Upper lobe of right lung (tissue), 1 donor: ENCODE measurements around the gene NRXN3. TPM values are rescaled to one million over a fixed set of nuclear protein-coding genes. Genes with fewer than 3 reads are reported as not detected.

ENCODE experiments used
- ATAC-seq: fragments of 200-7000 bp; cut with Tn5 transposase; one replicate; pipeline ENCODE4 v1.9.1; 2020; ENCODE audit warnings: mild to moderate bottlenecking, moderate library complexity
- DNase-seq: peaks from one replicate; pipeline ENCODE4 v3.0.0-alpha.2; 2020
- H3K27ac ChIP-seq: fragments of 200-600 bp; one replicate; pipeline ENCODE4 v1.8.0; 2022
- H3K27me3 ChIP-seq: fragments of 200-600 bp; one replicate; pipeline ENCODE4 v1.8.0; 2022; ENCODE audit warnings: mild to moderate bottlenecking
- H3K36me3 ChIP-seq: fragments of 200-600 bp; one replicate; pipeline ENCODE4 v1.8.0; 2022
- H3K4me1 ChIP-seq: fragments of 200-600 bp; one replicate; pipeline ENCODE4 v1.8.0; 2022
- H3K4me3 ChIP-seq: fragments of 200-600 bp; one replicate; pipeline ENCODE4 v1.8.0; 2022; ENCODE audit warnings: mild to moderate bottlenecking
- H3K9me3 ChIP-seq: fragments of 200-600 bp; one replicate; pipeline ENCODE4 v1.8.0; 2022
- CTCF ChIP-seq: fragments of 200-600 bp; IDR thresholded peaks from one replicate; pipeline ENCODE4 v1.8.0; 2022; ENCODE audit warnings: antibody characterized with exemption
- intact Hi-C: fragments of 100-400 bp; cut with DNase I; formaldehyde crosslinking; loops from one replicate; pipeline ENCODE4 v1.11.0; 2022
- total RNA-seq: library from RNA; stranded (reverse); fragmentation: NEBNext Ultra II Directional; extraction: Animal tissue kit (Norgen Biotek cat#: 25700); gene quantifications from one replicate; pipeline ENCODE4 v1.2.1, GENCODE V29; 2021
- donor health status: DM: no; HTN: yes; CAD: no; lungs with severe emphysema.

Gene NRXN3
- total RNA-seq, 1 donor from 2014 or later, result 10.0 TPM

- no peak for ATAC-seq
- no peaks in the 10 kb centered on the region for H3K36me3 ChIP-seq
- H3K9me3 ChIP-seq, result no peaks in the 10 kb centered on the region
- no peak for TF ChIP-seq CTCF
- H3K4me3 ChIP-seq, result no peak overlapping the region
- intact Hi-C loops, result no loop called here
- no peak for DNase-seq
- no peaks in the 10 kb centered on the region for H3K4me1 ChIP-seq
- no peak overlapping the region for H3K27ac ChIP-seq
- no peaks in the 10 kb centered on the region for H3K27me3 ChIP-seq
Measured at GRCh38 chr14:79649856-79650255, 1479.7 kb downstream of the NRXN3 start.

GRCh38 chr14:79652513-79653307 lies 1482.5 kb downstream of the NRXN3 start:
- Histone ChIP-seq H3K27me3 (no peaks in the 10 kb centered on the region), H3K9me3 (no peaks in the 10 kb centered on the region), H3K4me3 (no peak overlapping the region), H3K4me1 (no peaks in the 10 kb centered on the region), H3K36me3 (no peaks in the 10 kb centered on the region), H3K27ac (no peak overlapping the region)
- DNase-seq (no peak), ATAC-seq (no peak)
- TF ChIP-seq CTCF, result no peak
- intact Hi-C loops, result no loop called here

GRCh38 chr14:79656056-79656455 lies 1485.9 kb downstream of the NRXN3 start:
- DNase-seq (no peak), ATAC-seq (no peak)
- H3K27ac ChIP-seq, result no peak overlapping the region
- H3K4me1 ChIP-seq, result no peaks in the 10 kb centered on the region
- no peaks in the 10 kb centered on the region for H3K9me3 ChIP-seq
- intact Hi-C loops, result no loop called here
- H3K27me3 ChIP-seq, result no peaks in the 10 kb centered on the region
- H3K4me3 ChIP-seq, result no peak overlapping the region
- H3K36me3 ChIP-seq, result no peaks in the 10 kb centered on the region
- TF ChIP-seq CTCF, result no peak

GRCh38 chr14:79656496-79656895 lies 1486.3 kb downstream of the NRXN3 start:
- no peak for ATAC-seq
- no peak overlapping the region for H3K27ac ChIP-seq
- no peak for TF ChIP-seq CTCF
- DNase-seq, result no peak
- no peaks in the 10 kb centered on the region for H3K36me3 ChIP-seq
- H3K4me3 ChIP-seq, result no peak overlapping the region
- no peaks in the 10 kb centered on the region for H3K9me3 ChIP-seq
- H3K27me3 ChIP-seq, result no peaks in the 10 kb centered on the region
- intact Hi-C loops, result no loop called here
- no peaks in the 10 kb centered on the region for H3K4me1 ChIP-seq

- DNase-seq (no peak), ATAC-seq (no peak)
- Histone ChIP-seq H3K4me1 (no peaks in the 10 kb centered on the region), H3K9me3 (no peaks in the 10 kb centered on the region), H3K4me3 (no peak overlapping the region), H3K27ac (no peak overlapping the region), H3K36me3 (no peaks in the 10 kb centered on the region), H3K27me3 (no peaks in the 10 kb centered on the region)
- TF ChIP-seq CTCF, result no peak
- intact Hi-C loops, result no loop called here
Measured at GRCh38 chr14:79658221-79658620, 1488.0 kb downstream of the NRXN3 start.
